Hematopoietic multipotent progenitor cell treated with erythropoietin and hydrocortisone succinate and interleukin-3 and kit ligand, for 8 days (in vitro differentiated cells): ENCODE data around the gene MCTP1.
A peak's percentile ranks its signal among the peaks of the same experiment; 100 is the strongest.
"Not testable (repeated sequence)": the region's sequence is repeated elsewhere in the genome, so short reads cannot be mapped to it uniquely, and the experiment has no call there.

Source experiments
- DNase-seq: peaks from one replicate; pipeline ENCODE4 v3.0.0-alpha.2; 2015

Gene MCTP1

GRCh38 chr5:95177456-95177855, 107.4 kb downstream of the MCTP1 start:
- no peak for DNase-seq

DNA sequence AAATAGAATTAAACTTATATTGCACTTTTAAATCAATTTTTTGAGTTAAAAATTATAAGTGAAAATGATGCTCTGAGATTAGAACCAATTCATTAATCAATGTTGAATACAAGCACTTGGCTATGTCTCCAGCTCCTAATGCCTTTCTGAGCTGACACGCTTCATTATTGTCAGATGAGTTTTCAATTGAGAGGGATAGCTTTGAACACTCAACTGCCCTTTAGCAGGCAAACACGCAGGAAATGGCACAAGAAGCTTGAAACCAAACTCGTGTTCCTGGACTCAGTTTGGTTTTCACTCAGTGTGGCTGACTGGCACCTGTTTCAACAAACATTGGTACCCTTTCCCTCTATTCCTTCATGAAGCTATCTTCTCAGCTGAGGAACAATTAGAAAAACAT, 109.8 kb downstream of the MCTP1 start:
- no peak for DNase-seq

DNA sequence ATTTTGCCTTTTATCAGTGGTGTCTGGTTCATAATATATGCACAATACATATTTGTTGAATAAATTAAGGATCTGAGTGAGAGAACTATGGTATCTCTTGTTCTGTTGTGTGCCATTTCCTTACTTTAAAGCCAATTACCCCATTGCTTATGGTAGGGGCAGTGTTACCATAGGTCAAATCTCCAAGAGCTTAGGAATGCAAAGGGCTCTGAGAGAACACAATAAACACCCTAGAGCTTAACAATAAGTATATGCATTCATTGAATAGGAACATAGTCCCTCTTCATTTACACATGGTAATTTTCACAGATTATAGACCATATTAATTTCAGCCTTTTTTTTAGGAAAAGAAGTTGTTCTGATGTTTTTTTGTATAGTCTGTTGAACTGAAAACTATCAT, 112.2 kb downstream of the MCTP1 start:
- DNase-seq: no peak

DNA sequence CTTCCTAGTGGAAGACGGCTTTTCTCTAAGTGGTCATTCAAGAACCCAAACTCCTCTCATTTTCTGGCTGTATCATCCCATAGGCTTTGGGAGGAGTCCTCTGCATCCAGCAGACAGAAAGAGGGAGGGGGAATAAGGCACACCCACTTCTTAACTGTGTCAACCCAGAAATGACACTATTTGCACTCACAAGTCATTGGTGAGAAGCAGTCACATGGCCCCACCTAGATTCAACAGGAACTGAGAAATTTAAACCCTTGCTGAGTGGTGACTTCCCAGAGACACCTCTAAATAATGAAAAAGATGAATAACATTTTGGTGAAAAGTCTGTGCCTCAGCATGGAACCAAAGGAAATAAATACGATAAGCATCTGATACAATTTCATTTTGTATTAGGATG, 120.0 kb downstream of the MCTP1 start:
- no peak for DNase-seq

GRCh38 chr5:95163079-95163478, 121.8 kb downstream of the MCTP1 start:
- DNase-seq: no peak

- DNase-seq: no peak
Observed at GRCh38 chr5:95162231-95162992, 122.5 kb downstream of the MCTP1 start.

DNA sequence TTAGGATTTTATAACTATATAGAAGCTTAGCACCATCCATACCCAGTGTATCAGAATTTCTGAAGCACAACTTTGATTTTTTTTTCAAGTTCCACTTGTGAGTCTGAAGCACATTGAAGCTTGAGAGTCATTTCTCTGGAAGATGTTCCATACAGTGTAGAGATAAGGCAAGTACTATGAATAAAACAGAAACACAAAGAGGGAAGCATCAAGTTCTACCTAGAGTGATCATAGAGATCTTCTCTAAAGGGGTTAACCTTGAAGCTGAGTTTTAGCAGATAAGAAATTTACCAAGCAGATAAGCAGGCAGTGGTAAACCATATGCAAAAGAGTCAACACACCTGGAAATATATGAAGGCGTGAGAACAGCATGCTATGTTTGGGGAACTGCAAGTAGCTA, 125.3 kb downstream of the MCTP1 start:
- DNase-seq: no peak

- DNase-seq: no peak
Observed at GRCh38 chr5:95155888-95156287, 129.0 kb downstream of the MCTP1 start.

DNA sequence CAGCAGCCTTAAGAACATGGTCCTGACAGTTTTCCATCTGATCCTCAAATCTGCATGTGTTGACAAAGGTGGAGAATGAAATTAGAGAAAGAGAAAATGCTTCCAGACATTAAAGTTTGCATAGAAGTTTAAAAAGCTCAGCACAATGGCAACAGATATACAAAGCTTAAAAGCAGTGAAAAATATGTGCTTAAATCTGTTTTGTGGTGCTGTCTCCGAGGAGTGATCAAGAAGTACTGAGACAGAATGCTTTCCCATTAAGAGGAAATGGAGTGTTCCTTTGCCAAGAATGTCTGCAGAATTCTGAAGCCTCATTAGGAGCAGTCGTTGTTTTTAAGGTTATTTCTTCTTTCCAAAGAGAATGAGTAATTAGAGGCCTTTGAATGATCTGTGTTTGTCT, 131.4 kb downstream of the MCTP1 start:
- DNase-seq: no peak

GRCh38 chr5:95152535-95152934, 132.4 kb downstream of the MCTP1 start:
- no peak for DNase-seq

DNA sequence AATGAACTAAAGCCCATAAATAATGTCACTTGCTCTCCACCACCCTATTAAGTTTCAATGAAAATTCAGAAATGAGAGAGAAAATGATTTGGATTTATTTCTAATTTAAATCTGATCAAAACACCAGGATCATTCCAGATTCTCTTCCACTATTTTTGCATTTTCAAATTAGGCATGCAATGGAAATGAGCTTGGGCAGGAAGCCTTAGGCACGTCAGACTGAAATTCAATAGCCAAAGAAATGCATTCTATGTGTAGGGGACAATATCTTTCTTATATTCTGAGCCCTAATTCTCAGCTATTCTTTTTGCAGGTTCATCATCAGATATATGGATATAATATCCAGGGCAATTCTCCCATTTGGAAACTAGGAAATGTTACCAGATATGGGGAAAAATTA, 132.8 kb downstream of the MCTP1 start:
- DNase-seq: no peak

GRCh38 chr5:95151694-95152093, 133.2 kb downstream of the MCTP1 start:
- no peak for DNase-seq

- DNase-seq: peak; percentile 16
Observed at GRCh38 chr5:95149387-95149786, 135.5 kb downstream of the MCTP1 start.

GRCh38 chr5:95148453-95148852, 136.4 kb downstream of the MCTP1 start:
- no peak for DNase-seq

DNA sequence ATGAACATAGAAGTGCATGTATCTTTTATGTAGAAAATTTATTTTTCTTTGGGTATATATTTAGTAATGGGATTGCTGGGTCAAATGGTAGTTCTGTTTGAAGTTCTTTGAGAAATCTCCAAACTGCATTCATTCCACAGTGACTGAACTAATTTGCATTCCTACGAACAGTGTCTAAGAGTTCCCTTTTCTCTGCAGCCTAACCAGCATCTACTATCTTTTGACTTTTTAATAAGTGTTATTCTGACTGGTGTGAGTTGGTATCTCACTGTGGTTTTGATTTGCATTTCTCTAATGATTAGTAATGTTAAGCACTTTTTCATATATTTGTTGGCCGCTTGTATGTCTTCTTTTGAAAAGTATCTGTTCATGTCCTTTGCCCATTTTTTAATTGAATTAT, 141.0 kb downstream of the MCTP1 start:
- not testable (repeated sequence) for DNase-seq

GRCh38 chr5:95142145-95142544, 142.7 kb downstream of the MCTP1 start:
- DNase-seq: no peak

GRCh38 chr5:95141141-95141540, 143.8 kb downstream of the MCTP1 start:
- no peak for DNase-seq

DNA sequence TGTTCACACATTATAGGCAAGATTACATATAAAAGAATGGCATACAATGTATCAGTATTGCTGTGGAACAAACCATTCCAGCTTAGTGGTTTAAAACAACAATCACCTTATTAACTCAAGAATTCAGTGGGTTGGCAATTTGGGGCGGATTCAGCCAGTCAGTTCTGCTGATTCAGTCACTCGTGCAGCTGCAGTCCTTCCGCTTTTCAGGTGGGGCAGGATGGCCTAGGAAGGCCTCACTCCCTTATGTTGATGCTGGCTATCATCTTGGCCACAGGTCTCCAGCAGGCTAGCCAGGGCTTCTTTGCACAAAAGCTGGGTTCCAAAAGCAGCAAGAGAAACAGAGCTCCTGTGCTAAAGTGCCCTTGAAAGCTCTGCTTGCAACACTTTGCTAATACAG, 150.6 kb downstream of the MCTP1 start:
- DNase-seq: no peak

DNA sequence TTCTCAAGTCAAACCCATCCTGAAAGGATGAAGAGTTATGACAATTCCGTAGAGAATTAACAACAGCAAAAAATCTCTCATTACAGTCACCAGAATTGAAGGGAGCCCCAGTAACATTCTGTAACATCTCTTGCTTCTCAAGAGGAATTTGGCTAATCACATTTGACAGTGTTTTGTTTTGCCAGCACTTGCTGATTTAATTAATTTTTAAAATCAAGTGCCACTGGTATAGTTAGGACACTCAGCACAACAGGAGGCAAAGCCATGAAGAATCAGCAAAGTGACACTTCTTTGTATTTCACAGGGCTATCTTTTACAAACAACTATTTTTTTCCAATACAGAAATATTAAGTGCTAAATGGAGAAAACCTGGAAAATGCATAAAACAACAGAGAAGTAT, 152.8 kb downstream of the MCTP1 start:
- no peak for DNase-seq

DNA sequence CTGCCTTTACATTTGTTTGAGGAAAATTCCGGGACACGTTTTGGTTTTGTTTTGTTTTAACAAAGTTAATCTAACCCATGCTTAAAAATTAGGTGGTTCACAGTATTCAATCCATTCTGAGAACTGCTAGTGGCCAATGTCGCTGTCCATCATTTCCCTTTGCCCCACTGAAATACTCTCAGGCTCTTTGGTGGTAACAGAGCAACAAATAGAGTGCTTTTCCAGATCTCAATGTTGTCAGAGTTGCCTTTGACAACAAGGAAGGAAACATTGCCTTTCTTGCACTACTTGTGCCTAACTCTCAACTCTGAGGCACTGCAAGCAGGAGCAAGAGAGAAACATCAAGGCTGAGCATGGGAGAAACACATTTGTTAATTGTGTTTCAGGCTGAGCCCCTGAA, 154.0 kb downstream of the MCTP1 start:
- no peak for DNase-seq

DNA sequence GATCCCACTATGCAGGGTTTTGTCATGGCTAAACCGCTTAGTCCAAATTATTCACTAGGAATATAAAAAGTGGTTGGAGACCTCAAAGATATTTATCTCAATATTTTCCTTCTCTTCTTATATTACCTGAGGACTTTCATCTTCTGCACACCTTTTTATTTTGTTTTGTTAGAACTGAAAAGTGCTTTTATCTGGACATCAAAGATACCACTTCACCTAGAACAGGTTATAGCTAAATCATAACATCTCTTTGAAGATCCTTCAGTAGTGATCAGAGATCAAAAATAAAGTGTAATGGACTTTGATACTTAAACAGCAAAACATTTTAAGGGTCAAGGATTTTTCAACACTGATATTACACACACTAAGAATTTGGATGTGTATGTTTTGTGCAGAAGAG, 160.2 kb downstream of the MCTP1 start:
- no peak for DNase-seq

GRCh38 chr5:95124101-95124500, 160.8 kb downstream of the MCTP1 start:
- no peak for DNase-seq

DNA sequence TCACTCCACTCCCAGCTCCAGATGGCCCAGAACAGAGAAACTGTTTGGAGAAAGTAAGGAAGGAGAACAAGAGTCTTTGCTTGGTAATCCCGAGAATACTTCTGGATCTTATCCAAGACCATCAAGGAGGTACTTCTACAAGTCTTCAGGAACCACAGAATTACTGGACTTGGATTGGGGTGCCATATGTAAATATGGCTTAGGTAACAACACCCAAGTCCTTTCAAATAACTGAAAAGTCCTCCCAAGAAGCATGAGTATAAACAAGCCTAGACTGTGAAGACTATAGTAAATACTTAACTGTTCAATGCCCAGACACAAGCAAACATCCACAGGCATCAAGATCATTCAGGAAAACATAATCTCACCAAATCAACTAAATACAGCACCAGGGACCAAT, 170.0 kb downstream of the MCTP1 start:
- DNase-seq: no peak

DNA sequence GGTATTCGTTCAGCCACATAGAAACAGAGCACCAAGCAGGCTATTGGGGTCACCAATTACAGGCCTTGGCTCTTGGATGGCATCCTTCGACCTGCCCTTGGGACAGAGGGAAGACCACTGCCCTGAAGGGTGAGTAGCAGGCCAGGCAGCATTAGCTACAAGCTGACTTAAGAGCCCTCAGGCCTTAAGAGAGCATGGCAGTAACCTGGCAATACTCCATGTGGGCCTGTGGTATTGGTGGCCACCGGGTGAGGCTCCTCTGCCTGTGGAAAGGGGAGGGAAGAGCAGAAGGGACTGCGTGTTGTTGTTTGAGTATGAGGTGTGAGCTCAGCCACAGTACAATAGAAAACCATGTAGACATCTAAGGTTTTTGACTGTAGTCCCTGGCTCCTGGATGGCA, 170.6 kb downstream of the MCTP1 start:
- DNase-seq: no peak

GRCh38 chr5:95113489-95113888, 171.4 kb downstream of the MCTP1 start:
- no peak for DNase-seq
